ENCODE data around the gene LLCFC1.

The LLCFC1 gene

GRCh38 chr7:142913051-142913450, 26.2 kb upstream of the LLCFC1 start:
- DNase-seq: no peak

- DNase-seq: no peak
Observed at GRCh38 chr7:142913566-142913965, 25.7 kb upstream of the LLCFC1 start.

GRCh38 chr7:142914121-142914520, 25.2 kb upstream of the LLCFC1 start:
- DNase-seq: no peak

GRCh38 chr7:142915315-142915714, 24.0 kb upstream of the LLCFC1 start:
- no peak for DNase-seq

- DNase-seq: no peak
Observed at GRCh38 chr7:142916508-142916907, 22.8 kb upstream of the LLCFC1 start.

DNA sequence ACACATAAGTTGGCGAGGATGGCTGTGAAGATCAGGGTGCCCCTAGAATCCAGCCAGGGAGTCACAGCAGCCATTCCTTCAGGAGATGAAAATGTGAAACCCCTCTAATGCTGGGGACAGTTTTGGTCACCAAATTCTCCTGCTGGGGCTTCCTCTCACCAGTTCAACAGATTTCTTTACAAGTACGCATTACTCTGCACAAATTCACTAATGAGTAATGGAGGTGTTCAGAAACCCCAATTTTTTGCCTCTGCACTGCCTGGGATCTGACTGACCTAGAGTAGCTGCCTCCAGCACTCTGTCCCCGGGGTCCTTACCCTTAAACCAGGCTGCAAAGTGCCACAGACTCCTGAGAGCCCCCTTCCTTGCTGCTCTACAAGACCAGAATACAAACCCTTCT, 21.8 kb upstream of the LLCFC1 start:
- DNase-seq: no peak

- DNase-seq: no peak
Observed at GRCh38 chr7:142918901-142919300, 20.4 kb upstream of the LLCFC1 start.

- no peak for DNase-seq
Observed at GRCh38 chr7:142919656-142920055, 19.6 kb upstream of the LLCFC1 start.

GRCh38 chr7:142923391-142923790, 15.9 kb upstream of the LLCFC1 start:
- DNase-seq: no peak

DNA sequence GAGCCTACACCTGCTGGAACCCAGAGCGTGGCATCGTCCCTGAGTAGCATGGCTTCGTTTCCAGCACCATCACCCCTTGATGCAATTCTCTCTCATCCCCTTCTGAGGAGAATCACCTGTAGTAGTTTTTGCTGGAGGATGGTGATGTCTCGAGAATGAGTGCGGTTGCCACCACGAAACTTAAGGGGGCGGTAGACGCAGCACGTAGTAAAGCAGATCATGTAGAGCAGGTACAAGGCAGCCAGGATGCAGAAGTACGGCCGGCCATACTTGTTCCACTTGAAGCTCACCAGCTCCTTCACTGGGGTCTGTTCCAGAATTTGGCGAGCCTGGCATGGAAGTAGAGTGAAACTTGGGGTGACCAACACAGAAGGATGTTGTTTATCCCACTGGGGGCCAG, 13.9 kb upstream of the LLCFC1 start:
- no peak for DNase-seq

- DNase-seq: no peak
Observed at GRCh38 chr7:142927085-142927745, 12.1 kb upstream of the LLCFC1 start.

GRCh38 chr7:142927949-142928348, 11.3 kb upstream of the LLCFC1 start:
- DNase-seq: no peak

DNA sequence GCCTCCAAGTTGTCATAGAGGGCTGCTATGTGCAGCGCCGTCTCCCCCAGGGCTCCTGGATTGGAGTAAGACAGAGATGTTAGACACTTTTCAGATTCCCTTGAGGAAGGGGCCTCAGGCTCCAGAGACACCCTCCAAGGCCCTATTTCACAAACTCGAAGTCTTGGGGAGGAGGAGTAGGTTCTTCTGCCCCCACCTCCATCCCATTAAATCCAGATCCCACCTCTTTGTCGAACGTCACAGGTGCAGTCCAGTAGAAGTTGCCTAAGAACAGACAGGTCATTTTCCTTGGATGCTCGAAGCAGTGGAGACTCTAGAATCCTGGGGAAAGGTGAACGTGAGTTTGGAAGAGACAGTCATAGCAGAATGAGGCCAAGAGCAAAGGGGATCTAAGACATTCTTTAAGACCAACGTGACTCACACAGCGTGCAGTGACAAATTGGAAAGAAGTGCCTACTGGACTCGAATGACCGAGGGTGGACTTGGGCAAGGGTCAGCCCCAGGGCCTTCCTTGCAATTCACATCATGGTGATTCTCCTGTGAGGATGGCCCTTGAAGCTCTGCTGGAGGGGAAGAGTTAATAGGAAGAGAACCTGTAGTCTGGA, 9.1 kb upstream of the LLCFC1 start:
- no peak for DNase-seq

DNA sequence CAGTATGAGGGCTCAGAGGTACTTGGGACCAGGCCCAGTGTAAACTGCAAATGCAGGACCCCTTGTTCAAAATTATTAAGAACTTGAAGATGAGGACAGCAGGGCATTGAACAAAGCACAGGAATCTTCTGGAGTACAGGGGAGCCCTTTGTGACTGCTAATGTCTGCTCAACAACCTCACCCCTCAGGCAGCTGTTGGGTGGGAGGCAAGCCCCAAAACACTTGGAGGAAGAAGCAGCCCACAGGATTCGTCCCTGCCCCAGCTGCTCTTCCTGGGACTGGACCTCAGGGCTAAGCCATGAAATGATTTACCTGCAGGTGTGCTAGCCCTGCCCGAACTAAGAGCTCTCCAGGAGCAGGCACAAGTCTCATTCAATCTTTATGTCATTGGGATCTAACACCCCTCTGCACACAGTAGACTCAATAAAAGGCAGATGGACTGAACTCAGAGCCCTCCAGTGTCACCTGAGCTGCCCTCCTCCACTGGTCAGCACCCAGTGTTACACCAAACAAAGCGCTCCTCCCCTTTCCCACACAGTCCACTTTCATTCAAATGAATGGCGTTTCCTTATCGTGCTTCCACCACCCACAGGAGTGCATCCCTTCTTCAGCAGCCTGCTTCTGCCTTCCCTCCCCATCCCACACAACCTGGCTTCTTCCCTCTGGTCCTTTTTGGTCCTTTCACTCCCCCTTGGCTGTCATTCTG, 6.7 kb upstream of the LLCFC1 start:
- DNase-seq: no peak

DNA sequence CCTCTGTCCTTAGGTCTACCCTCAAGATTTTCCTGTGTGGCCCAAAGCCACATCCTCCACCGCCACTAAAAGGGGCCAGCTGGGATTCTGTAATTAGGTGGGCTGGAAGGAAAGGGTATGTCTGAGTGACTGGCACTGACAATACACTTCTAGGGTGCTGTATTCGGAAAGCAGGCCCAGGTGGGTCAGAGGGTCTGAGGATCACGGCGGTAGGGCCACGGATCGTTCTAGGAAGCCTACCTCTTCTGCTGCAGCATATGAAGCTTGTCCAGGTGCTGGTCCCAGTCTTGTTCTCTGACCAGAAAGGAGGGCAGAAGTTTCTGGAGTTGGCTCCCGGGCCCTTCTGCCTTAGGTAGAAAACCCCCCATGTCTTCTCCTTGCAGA, 6.2 kb upstream of the LLCFC1 start:
- no peak for DNase-seq

DNA sequence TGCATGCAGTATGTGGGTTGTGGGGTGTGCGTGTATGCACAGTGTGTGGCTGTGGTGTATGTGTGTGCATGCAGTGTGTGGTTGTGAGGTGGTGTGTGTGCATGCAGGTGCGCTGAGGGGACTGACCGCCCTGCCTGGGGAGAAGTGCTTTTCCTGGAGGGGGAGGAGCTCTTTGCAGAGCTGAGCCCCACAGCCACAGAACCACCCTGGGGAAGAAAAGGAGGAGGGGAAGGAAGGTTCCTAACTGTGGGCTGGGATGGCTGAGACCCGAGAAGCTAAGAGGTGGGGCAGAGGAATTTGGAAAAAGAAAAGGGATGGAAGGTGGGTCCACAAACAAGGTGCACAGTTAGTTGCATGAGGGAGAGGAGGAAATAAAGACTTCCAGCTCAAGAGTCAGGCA, 5.7 kb upstream of the LLCFC1 start, which contains the start of gene TRPV5:
Gene TRPV5 (minus strand): TSS at position 123 of the 400 bp plus-strand sequence. CDS start 287 bp downstream, outside the sequence.
- no peak for DNase-seq

DNA sequence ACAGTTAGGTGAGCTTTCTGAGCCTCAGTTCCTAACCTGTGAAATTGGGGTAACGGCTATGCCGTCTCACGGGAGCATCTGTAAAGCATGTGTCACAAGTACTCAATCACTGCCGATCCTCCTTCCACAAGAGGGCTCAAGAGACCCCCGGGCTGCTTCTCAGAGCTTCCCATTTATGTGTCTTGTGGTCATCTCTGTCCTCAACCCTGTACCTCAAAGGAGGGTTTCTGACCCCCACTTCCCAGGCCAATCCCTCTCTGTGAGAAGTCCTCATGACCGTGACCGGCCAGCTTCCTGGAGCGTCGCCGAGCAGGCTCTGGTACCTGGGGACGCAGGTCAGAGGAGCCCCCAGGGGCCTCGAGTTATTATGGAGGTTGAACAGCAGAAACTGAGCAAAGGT, 5.2 kb upstream of the LLCFC1 start:
- DNase-seq: no peak

GRCh38 chr7:142935941-142936565, 3.2 kb upstream of the LLCFC1 start:
- DNase-seq: no peak

DNA sequence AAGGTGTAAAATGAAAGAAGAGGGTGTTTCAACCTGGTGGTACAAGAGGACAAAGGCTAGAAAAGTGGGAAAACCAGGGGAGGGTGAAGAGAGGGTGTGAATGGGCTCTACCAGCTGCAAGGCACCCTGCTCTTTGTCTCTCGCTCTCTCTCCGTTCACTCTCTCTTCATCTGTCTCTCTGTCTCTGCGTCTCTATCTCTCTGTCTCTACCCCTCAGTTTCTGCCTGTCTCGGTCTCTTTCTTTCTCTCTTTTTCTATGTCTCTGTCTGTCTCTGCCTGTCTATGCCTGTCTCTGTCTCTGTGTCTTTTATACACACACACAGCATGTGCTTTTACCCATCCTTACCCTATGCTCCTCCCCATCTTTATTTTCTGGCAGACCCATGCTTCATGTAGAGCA, 673 bp upstream of the LLCFC1 start:
- no peak for DNase-seq

GRCh38 chr7:142940966-142941535, 1.8 kb downstream of the LLCFC1 start:
- no peak for DNase-seq

GRCh38 chr7:142941541-142941940, 2.3 kb downstream of the LLCFC1 start:
- DNase-seq: no peak

- DNase-seq: no peak
Observed at GRCh38 chr7:142942746-142943145, 3.5 kb downstream of the LLCFC1 start.

- DNase-seq: no peak
Observed at GRCh38 chr7:142943706-142944268, 4.5 kb downstream of the LLCFC1 start.

All from hematopoietic multipotent progenitor cell treated with erythropoietin and hydrocortisone succinate and interleukin-3 and kit ligand, for 8 days (in vitro differentiated cells).